Measurements from ENCODE around the gene SLC26A11. TPM values are rescaled to one million over a fixed set of nuclear protein-coding genes. Genes with fewer than 3 reads are reported as not detected.

SLC26A11 gene
- total and polyA plus RNA-seq, 2 of the 13 experiments (the other 11 are each of a cell fraction or from before 2014, with no cell fraction given), result 8.7 to 13.2 TPM

DNA sequence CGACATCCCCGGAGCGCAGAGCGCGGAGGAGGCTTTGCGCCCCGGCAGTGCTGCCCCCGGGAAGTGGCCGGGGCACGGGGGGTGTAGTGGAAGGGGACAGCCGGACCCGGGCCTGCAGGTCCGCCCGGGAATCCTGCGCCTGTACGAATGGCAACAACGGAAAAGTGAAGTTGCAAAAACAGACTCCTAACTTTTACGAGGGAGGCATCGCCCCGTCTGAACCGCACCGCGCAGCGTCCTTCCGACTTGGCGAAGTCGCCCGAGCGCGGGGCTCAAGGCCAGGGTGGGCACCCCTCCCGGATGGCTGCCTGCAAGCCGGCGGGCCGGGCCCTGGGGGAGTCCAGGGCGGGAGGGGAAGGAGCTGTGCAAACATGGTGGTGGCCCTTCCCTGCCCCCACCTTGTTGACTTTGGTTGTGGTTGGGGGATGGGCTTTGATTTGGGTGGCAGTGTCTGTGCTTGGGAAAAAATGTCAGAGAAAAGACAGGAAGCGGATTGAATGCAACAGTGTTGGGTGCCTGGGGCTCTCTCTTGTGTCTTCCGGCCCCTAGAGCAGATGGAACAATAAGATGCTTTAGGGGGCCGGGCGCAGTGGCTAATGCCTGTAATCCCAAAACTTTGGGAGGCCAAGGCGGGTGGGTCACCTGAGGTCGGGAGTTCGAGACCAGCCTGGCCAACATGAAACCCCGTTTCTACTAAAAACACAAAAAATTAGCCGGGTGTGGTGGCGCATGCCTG, 41.1 kb downstream of the SLC26A11 start (continued):
- TF ChIP-seq, protein P1, sequence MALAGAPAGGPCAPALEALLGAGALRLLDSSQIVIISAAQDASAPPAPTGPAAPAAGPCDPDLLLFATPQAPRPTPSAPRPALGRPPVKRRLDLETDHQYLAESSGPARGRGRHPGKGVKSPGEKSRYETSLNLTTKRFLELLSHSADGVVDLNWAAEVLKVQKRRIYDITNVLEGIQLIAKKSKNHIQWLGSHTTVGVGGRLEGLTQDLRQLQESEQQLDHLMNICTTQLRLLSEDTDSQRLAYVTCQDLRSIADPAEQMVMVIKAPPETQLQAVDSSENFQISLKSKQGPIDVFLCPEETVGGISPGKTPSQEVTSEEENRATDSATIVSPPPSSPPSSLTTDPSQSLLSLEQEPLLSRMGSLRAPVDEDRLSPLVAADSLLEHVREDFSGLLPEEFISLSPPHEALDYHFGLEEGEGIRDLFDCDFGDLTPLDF (CRISPR knock-in tag; IDR thresholded peaks at IDR 0.05), result peak; percentile 64
- TF ChIP-seq ZNF740 (CRISPR knock-in tag; IDR thresholded peaks at IDR 0.05) (no peak; the same call in none of the 2 replicates), KDM5A (IDR thresholded peaks at IDR 0.05; ENCODE audit: borderline replicate concordance, low read length) (no peak), ZNF251 (CRISPR knock-in tag; IDR thresholded peaks at IDR 0.05) (no peak), PITX1 (CRISPR knock-in tag; IDR thresholded peaks at IDR 0.05) (peak; percentile 66; the same call in 1 of the 2 replicates), PRMT3 (CRISPR knock-in tag; IDR thresholded peaks at IDR 0.05; ENCODE audit: borderline replicate concordance, low read depth) (peak; percentile 69; the same call in 1 of the 2 replicates), SIX1 (CRISPR knock-in tag; IDR thresholded peaks at IDR 0.05; ENCODE audit: borderline replicate concordance) (peak; percentile 70; the same call in 1 of the 2 replicates), PCBP2 (optimal IDR thresholded peaks at IDR 0.05; ENCODE audit: low read depth, low read length, poor library complexity, severe bottlenecking) (no peak), LBX2 (CRISPR knock-in tag; IDR thresholded peaks at IDR 0.05; ENCODE audit: borderline replicate concordance) (peak; percentile 84; the same call in 1 of the 2 replicates), MLX (CRISPR knock-in tag; IDR thresholded peaks at IDR 0.05) (peak; percentile 72), GFI1 (CRISPR knock-in tag; IDR thresholded peaks at IDR 0.05; ENCODE audit: borderline replicate concordance) (peak; percentile 93), TBP (CRISPR knock-in tag; IDR thresholded peaks at IDR 0.05) (no peak), THAP11 (CRISPR knock-in tag; IDR thresholded peaks at IDR 0.05) (peak; percentile 82), ARID5B (CRISPR knock-in tag; IDR thresholded peaks at IDR 0.05) (peak; percentile 90), ZNF747 (CRISPR knock-in tag; IDR thresholded peaks at IDR 0.05; ENCODE audit: borderline replicate concordance) (peak; percentile 87; the same call in 1 of the 2 replicates), HNRNPLL (IDR thresholded peaks at IDR 0.05; ENCODE audit: low read depth, low read length, poor library complexity, severe bottlenecking) (peak; percentile 55), NPAS2 (CRISPR knock-in tag; IDR thresholded peaks at IDR 0.05; ENCODE audit: borderline replicate concordance) (peak; percentile 79; the same call in 1 of the 2 replicates), ZNF691 (CRISPR knock-in tag; IDR thresholded peaks at IDR 0.05; ENCODE audit: borderline replicate concordance, low read depth) (peak; percentile 93; the same call in 1 of the 2 replicates), EZH2 (conservative IDR thresholded peaks at IDR 0.05; ENCODE audit: low read depth, low read length) (no peak)
- TF ChIP-seq, protein P2, sequence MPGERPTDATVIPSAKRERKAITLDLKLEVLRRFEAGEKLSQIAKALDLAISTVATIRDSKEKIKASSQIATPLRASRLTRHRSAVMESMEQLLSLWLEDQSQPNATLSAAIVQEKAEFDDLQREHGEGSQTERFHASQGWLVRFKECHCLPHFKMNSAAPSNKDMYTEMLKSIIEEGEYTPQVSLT (CRISPR knock-in tag; IDR thresholded peaks at IDR 0.05; ENCODE audit: borderline replicate concordance, low read depth), result no peak; the same call in 1 of the 2 replicates

Measured in HepG2 (cell line).